NCI-H82 treated with DMSO at 0.1 percent for 48 hours (cell line): Measurements from ENCODE around the gene CLMN.
A peak's percentile ranks its signal among the peaks of the same experiment; 100 is the strongest.

Experiments
- DNase-seq: peaks from one replicate; lab custom pipeline; 2025; ENCODE audit not compliant: unreplicated experiment; lab: John Stamatoyannopoulos, UW

Gene CLMN

GRCh38 chr14:95345032-95345431, 25.3 kb upstream of the CLMN start:
- no peak for DNase-seq

GRCh38 chr14:95344536-95344935, 24.8 kb upstream of the CLMN start:
- DNase-seq = no peak

- no peak for DNase-seq
Measured at GRCh38 chr14:95341564-95341963, 21.9 kb upstream of the CLMN start.

GRCh38 chr14:95341115-95341514, 21.4 kb upstream of the CLMN start:
- DNase-seq = no peak

GRCh38 chr14:95340201-95340697, 20.5 kb upstream of the CLMN start:
- DNase-seq = no peak

GRCh38 chr14:95339301-95339865, 19.7 kb upstream of the CLMN start:
- no peak for DNase-seq

- DNase-seq = no peak
Measured at GRCh38 chr14:95338436-95338835, 18.7 kb upstream of the CLMN start.

- DNase-seq = no peak
Measured at GRCh38 chr14:95337041-95337595, 17.4 kb upstream of the CLMN start.

GRCh38 chr14:95336192-95336760, 16.6 kb upstream of the CLMN start:
- no peak for DNase-seq

GRCh38 chr14:95335071-95335470, 15.4 kb upstream of the CLMN start:
- no peak for DNase-seq

GRCh38 chr14:95334044-95334443, 14.3 kb upstream of the CLMN start:
- no peak for DNase-seq

- DNase-seq = no peak
Measured at GRCh38 chr14:95332641-95333040, 12.9 kb upstream of the CLMN start.

- DNase-seq = no peak
Measured at GRCh38 chr14:95331708-95332408, 12.2 kb upstream of the CLMN start.

GRCh38 chr14:95330591-95331370, 11.1 kb upstream of the CLMN start:
- DNase-seq = no peak

- no peak for DNase-seq
Measured at GRCh38 chr14:95329941-95330340, 10.2 kb upstream of the CLMN start.

- peak; percentile 13 for DNase-seq
Measured at GRCh38 chr14:95328729-95329503, 9.2 kb upstream of the CLMN start.

GRCh38 chr14:95327558-95328374, 8.1 kb upstream of the CLMN start:
- no peak for DNase-seq

- DNase-seq = no peak
Measured at GRCh38 chr14:95326987-95327386, 7.3 kb upstream of the CLMN start.

- no peak for DNase-seq
Measured at GRCh38 chr14:95323917-95324316, 4.2 kb upstream of the CLMN start.

- DNase-seq = no peak
Measured at GRCh38 chr14:95323361-95323760, 3.7 kb upstream of the CLMN start.
